ENCODE measurements around the gene MTREX.

Gene MTREX

DNA sequence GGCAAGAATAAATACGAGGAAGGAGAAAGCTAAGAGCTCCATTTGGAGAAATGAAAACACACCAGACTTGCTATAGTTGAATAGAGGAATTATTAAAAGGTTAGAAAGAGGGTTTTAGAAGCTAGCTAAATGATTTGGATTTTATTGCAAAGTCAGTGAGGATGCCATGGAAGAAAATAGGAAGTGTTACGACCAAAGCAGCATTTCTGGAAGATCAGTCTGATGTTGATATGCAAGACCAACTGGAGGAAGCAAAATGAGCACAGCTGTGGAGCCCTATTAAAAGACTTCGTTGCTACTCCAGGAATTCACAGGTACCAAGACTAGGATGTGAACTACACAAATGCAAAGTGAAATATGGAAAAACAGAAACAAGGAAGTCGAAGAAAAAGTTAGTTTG lies 2.4 kb upstream of the MTREX start (continued):
- no peak for TF ChIP-seq ZNF530 (tag by site-specific recombination; IDR thresholded peaks at IDR 0.05; ENCODE audit: low read depth)
- TF ChIP-seq SP2 (tag by site-specific recombination; IDR thresholded peaks at IDR 0.05) = no peak
- TF ChIP-seq SCRT2 (tag by site-specific recombination; IDR thresholded peaks at IDR 0.05) = no peak
- TF ChIP-seq ZNF544 (tag by site-specific recombination; IDR thresholded peaks at IDR 0.05) = no peak
- no peak for TF ChIP-seq ZNF626 (tag by site-specific recombination; IDR thresholded peaks at IDR 0.05)
- TF ChIP-seq ZNF10 (tag by site-specific recombination; IDR thresholded peaks at IDR 0.05) = no peak
- no peak for TF ChIP-seq GLIS2 (tag by site-specific recombination; IDR thresholded peaks at IDR 0.05)
- no peak for TF ChIP-seq EGR2 (tag by site-specific recombination; IDR thresholded peaks at IDR 0.05; ENCODE audit: low read depth)
- no peak for TF ChIP-seq KLF1 (tag by site-specific recombination; IDR thresholded peaks at IDR 0.05)

DNA sequence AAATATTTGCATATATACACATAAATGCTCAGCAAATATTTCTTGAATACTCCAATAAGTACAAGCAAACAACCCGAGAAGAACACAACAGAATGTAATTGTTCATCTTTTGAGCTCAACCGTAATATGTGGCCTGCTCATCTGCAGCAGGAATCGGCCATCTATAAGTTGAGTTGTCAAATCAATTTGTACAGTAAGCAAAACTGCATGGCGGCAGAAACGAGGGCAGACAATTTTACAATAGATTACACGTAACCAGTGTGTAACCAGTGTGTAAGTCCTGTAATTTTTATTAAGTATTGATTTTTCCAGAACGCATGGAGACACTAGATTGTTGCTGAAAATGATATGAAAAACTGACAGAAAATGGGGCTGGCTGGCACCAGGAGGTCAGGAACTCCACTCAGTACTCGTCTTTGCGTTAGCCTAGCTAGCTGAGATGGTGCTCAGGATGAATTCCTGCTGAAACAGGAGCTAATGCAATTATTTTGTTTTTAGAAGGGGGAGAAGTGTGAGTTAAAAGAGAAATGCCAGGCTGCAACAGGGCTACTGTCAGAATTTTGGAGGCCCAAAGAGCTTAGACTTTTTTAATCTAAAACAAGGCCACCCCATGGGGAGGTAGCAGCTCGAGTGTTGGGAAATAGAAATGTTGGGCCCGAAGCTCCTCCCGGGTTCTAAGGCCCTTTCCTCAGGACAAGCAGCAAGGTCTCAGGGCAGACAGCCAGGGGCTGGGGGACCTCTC lies 977 bp upstream of the MTREX start:
- CTCF ChIA-PET = interaction anchor here (0.9 to 2.5 kb wide), 3 partner anchors 79 to 135 kb away, joined by 3 to 10 read pairs (median 3); partner anchors contain the start of gene CDC20B
- Histone ChIP-seq H3K4me1 (ENCODE audit: control insufficient read depth, insufficient read depth, low read length) (peaks cover 3% of the 10 kb centered on the region; the same call in 1 of the 2 replicates), H3K4me3 (ENCODE audit: low read depth, low read length) (peak overlapping the region; percentile 78), H3K36me3 (ENCODE audit: control insufficient read depth in 2 of 2, insufficient read depth in 1 of 2, low read length in 2 of 2) (peaks cover 2 to 3% of the 10 kb centered on the region in 2 experiments; a peak in 2 of 3 replicates), H3K27ac (ENCODE audit: extremely low read depth, low read depth, low read length) (peak overlapping the region; percentile 92), H3K9me3 (ENCODE audit: control insufficient read depth, insufficient read depth, low read depth, low read length) (no peaks in the 10 kb centered on the region)
- POLR2A ChIA-PET = interaction anchor here (0.7 to 3.1 kb wide), 7 partner anchors 13 to 444 kb away, joined by 3 to 38 read pairs (median 4); partner anchors contain the start of genes CCNO, GPX8, MCIDAS and SLC38A9
- peak; percentile 90 for TF ChIP-seq ZBTB17 (tag by site-specific recombination; IDR thresholded peaks at IDR 0.05)
- TF ChIP-seq, protein P1, sequence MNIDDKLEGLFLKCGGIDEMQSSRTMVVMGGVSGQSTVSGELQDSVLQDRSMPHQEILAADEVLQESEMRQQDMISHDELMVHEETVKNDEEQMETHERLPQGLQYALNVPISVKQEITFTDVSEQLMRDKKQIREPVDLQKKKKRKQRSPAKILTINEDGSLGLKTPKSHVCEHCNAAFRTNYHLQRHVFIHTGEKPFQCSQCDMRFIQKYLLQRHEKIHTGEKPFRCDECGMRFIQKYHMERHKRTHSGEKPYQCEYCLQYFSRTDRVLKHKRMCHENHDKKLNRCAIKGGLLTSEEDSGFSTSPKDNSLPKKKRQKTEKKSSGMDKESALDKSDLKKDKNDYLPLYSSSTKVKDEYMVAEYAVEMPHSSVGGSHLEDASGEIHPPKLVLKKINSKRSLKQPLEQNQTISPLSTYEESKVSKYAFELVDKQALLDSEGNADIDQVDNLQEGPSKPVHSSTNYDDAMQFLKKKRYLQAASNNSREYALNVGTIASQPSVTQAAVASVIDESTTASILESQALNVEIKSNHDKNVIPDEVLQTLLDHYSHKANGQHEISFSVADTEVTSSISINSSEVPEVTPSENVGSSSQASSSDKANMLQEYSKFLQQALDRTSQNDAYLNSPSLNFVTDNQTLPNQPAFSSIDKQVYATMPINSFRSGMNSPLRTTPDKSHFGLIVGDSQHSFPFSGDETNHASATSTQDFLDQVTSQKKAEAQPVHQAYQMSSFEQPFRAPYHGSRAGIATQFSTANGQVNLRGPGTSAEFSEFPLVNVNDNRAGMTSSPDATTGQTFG (tag by site-specific recombination; IDR thresholded peaks at IDR 0.05; ENCODE audit: borderline replicate concordance) = no peak
- TF ChIP-seq ZNF433 (tag by site-specific recombination; IDR thresholded peaks at IDR 0.05; ENCODE audit: low read depth) = no peak
- no peak for TF ChIP-seq OVOL3 (tag by site-specific recombination; IDR thresholded peaks at IDR 0.05)
- TF ChIP-seq, protein P2, sequence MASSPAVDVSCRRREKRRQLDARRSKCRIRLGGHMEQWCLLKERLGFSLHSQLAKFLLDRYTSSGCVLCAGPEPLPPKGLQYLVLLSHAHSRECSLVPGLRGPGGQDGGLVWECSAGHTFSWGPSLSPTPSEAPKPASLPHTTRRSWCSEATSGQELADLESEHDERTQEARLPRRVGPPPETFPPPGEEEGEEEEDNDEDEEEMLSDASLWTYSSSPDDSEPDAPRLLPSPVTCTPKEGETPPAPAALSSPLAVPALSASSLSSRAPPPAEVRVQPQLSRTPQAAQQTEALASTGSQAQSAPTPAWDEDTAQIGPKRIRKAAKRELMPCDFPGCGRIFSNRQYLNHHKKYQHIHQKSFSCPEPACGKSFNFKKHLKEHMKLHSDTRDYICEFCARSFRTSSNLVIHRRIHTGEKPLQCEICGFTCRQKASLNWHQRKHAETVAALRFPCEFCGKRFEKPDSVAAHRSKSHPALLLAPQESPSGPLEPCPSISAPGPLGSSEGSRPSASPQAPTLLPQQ (tag by site-specific recombination; IDR thresholded peaks at IDR 0.05) = peak; percentile 81
- TF ChIP-seq ZFP69B (tag by site-specific recombination; IDR thresholded peaks at IDR 0.05) = peak; percentile 80; the same call in 1 of the 2 replicates
- TF ChIP-seq ZNF530 (tag by site-specific recombination; IDR thresholded peaks at IDR 0.05; ENCODE audit: low read depth) = no peak
- TF ChIP-seq, protein P3, sequence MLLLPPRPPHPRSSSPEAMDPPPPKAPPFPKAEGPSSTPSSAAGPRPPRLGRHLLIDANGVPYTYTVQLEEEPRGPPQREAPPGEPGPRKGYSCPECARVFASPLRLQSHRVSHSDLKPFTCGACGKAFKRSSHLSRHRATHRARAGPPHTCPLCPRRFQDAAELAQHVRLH (tag by site-specific recombination; IDR thresholded peaks at IDR 0.05) = no peak
- TF ChIP-seq ZNF37A (tag by site-specific recombination; IDR thresholded peaks at IDR 0.05) = no peak
- TF ChIP-seq, protein P4, sequence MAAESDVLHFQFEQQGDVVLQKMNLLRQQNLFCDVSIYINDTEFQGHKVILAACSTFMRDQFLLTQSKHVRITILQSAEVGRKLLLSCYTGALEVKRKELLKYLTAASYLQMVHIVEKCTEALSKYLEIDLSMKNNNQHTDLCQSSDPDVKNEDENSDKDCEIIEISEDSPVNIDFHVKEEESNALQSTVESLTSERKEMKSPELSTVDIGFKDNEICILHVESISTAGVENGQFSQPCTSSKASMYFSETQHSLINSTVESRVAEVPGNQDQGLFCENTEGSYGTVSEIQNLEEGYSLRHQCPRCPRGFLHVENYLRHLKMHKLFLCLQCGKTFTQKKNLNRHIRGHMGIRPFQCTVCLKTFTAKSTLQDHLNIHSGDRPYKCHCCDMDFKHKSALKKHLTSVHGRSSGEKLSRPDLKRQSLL (tag by site-specific recombination; IDR thresholded peaks at IDR 0.05) = no peak
- TF ChIP-seq ZNF76 (tag by site-specific recombination; IDR thresholded peaks at IDR 0.05; ENCODE audit: borderline replicate concordance, low read depth) = no peak
- TF ChIP-seq HOXA7 (CRISPR knock-in tag; IDR thresholded peaks at IDR 0.05; ENCODE audit: borderline replicate concordance) = no peak
- no peak for TF ChIP-seq ZNF16 (tag by site-specific recombination; IDR thresholded peaks at IDR 0.05; ENCODE audit: low read depth)
- TF ChIP-seq, protein P5, sequence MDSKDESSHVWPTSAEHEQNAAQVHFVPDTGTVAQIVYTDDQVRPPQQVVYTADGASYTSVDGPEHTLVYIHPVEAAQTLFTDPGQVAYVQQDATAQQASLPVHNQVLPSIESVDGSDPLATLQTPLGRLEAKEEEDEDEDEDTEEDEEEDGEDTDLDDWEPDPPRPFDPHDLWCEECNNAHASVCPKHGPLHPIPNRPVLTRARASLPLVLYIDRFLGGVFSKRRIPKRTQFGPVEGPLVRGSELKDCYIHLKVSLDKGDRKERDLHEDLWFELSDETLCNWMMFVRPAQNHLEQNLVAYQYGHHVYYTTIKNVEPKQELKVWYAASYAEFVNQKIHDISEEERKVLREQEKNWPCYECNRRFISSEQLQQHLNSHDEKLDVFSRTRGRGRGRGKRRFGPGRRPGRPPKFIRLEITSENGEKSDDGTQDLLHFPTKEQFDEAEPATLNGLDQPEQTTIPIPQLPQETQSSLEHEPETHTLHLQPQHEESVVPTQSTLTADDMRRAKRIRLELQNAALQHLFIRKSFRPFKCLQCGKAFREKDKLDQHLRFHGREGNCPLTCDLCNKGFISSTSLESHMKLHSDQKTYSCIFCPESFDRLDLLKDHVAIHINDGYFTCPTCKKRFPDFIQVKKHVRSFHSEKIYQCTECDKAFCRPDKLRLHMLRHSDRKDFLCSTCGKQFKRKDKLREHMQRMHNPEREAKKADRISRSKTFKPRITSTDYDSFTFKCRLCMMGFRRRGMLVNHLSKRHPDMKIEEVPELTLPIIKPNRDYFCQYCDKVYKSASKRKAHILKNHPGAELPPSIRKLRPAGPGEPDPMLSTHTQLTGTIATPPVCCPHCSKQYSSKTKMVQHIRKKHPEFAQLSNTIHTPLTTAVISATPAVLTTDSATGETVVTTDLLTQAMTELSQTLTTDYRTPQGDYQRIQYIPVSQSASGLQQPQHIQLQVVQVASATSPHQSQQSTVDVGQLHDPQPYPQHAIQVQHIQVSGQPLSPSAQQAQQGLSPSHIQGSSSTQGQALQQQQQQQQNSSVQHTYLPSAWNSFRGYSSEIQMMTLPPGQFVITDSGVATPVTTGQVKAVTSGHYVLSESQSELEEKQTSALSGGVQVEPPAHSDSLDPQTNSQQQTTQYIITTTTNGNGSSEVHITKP (tag by site-specific recombination; IDR thresholded peaks at IDR 0.05) = no peak
- peak; percentile 29 for TF ChIP-seq YY1 (tag by site-specific recombination; IDR thresholded peaks at IDR 0.05)
